Aorta (tissue), 5 donors: ENCODE measurements around the gene ADIPOQ. TPM values are rescaled to one million over a fixed set of nuclear protein-coding genes. Genes with fewer than 3 reads are reported as not detected.

ENCODE experiments used
- ATAC-seq: fragments of 200-7000 bp; cut with Tn5 transposase; one replicate; pipeline ENCODE4 v1.9.1; 2022; ENCODE audit warnings: moderate library complexity; ENCODE audit not compliant: low FRiP score
- DNase-seq, 2 donors: peaks; one replicate each; pipeline ENCODE4 v3.0.0-alpha.2; 2020
- H3K27ac ChIP-seq, 2 donors: one replicate each; pipeline ENCODE4 v1.5.1; 2013; ENCODE audit warnings: low read length in 2 of 2, mild to moderate bottlenecking in 2 of 2, moderate library complexity in 2 of 2, control low read depth in 1 of 2, inconsistent platforms in 1 of 2, low read depth in 1 of 2
- H3K27me3 ChIP-seq, 2 donors: one replicate each; pipeline ENCODE4 v1.6.1; 2013; ENCODE audit warnings: control low read depth in 1 of 2, low read length in 1 of 2, mild to moderate bottlenecking in 1 of 2, moderate library complexity in 1 of 2; ENCODE audit not compliant: insufficient read depth in 2 of 2, control insufficient read depth in 1 of 2
- H3K36me3 ChIP-seq, 2 donors: one replicate each; pipeline ENCODE4 v1.6.1; 2013; ENCODE audit warnings: control low read depth in 1 of 2, low read length in 1 of 2, mild to moderate bottlenecking in 1 of 2; ENCODE audit not compliant: insufficient read depth in 2 of 2, control insufficient read depth in 1 of 2
- H3K4me1 ChIP-seq, 2 donors: one replicate each; pipeline ENCODE4 v1.6.1; 2013; ENCODE audit warnings: low read length in 2 of 2, control low read depth in 1 of 2, mild to moderate bottlenecking in 1 of 2, moderate library complexity in 1 of 2; ENCODE audit not compliant: insufficient read depth in 2 of 2, control insufficient read depth in 1 of 2
- H3K4me3 ChIP-seq, 2 donors: one replicate each; pipeline ENCODE4 v1.5.1; 2013; ENCODE audit warnings: low read length in 2 of 2, control low read depth in 1 of 2, mild to moderate bottlenecking in 1 of 2
- H3K9me3 ChIP-seq: one replicate; pipeline ENCODE4 v1.6.1; 2013; ENCODE audit warnings: mild to moderate bottlenecking, low read length; ENCODE audit not compliant: control insufficient read depth
- WGBS, 2 donors: extraction: QIAGEN DNeasy Blood & Tissue Kit; methylation state at CpG; one replicate each; pipeline ENCODE4 v1.1.7; 2013; 5-methylcytosine and 5-hydroxymethylcytosine counted together
- intact Hi-C, 2 donors: fragments of 100-400 bp; cut with DNase I; formaldehyde crosslinking; loops; one replicate each; pipeline versions ENCODE4 v1.14.2 to v1.15.0; 2022
- polyA plus RNA-seq, 2 donors: library from polyadenylated mRNA; stranded (reverse); fragments of 200-250 nt; gene quantifications; one replicate each; pipeline ENCODE4 v1.2.3, GENCODE V29; 2013
- total RNA-seq, 2 donors: library from RNA; stranded (reverse); fragmentation: NEBNext Ultra II Directional; extraction: Animal tissue kit (Norgen Biotek cat#: 25700); gene quantifications; one replicate each; pipeline ENCODE4 v1.2.1, GENCODE V29; 2021
- donor health status: healthy with polysubstance abuse.
- donor health status: Bipolar disorder and iron deficiency.
- donor health status: DM: no; HTN: no; CAD: no.
- donor health status: DM: no; HTN: no; CAD: no.
- donor health status: DM: yes; HTN: yes; CAD: no.

ADIPOQ gene
- total and polyA plus RNA-seq, 4 donors: 0.36 to 2.9 (median 1.5) TPM; not detected in 1

GRCh38 chr3:186824430-186825139 lies 17.9 kb upstream of the ADIPOQ start:
- Histone ChIP-seq H3K27me3 (no peaks in the 10 kb centered on the region), H3K36me3 (no peaks in the 10 kb centered on the region), H3K4me3 (no peak overlapping the region), H3K4me1 (no peaks in the 10 kb centered on the region), H3K27ac (no peak overlapping the region), H3K9me3 (no peaks in the 10 kb centered on the region)
- intact Hi-C loops: loop anchor here in 1 of 2 donors (5.0 kb wide), 1 partner anchor 207 kb away; no protein-coding TSS in a partner anchor
- peak in 1 of 2 donors; percentile 69 for DNase-seq
- ATAC-seq: no peak
- 75 to 77% methylated on average over 18 of the region's 18 CpGs for WGBS, 2 donors

GRCh38 chr3:186825294-186825821 lies 17.2 kb upstream of the ADIPOQ start:
- 41 to 45% methylated on average over 23 of the region's 23 CpGs for WGBS, 2 donors
- no peak overlapping the region for H3K27ac ChIP-seq
- no peak for ATAC-seq
- no peaks in the 10 kb centered on the region for H3K36me3 ChIP-seq
- H3K4me1 ChIP-seq: no peaks in the 10 kb centered on the region
- peak; percentile 61 to 74 for DNase-seq
- H3K27me3 ChIP-seq: no peaks in the 10 kb centered on the region
- intact Hi-C loops: no loop called here
- no peaks in the 10 kb centered on the region for H3K9me3 ChIP-seq
- H3K4me3 ChIP-seq: no peak overlapping the region

- Histone ChIP-seq H3K27me3 (no peaks in the 10 kb centered on the region), H3K36me3 (no peaks in the 10 kb centered on the region), H3K9me3 (no peaks in the 10 kb centered on the region), H3K4me1 (no peaks in the 10 kb centered on the region), H3K4me3 (no peak overlapping the region), H3K27ac (no peak overlapping the region)
- 74 to 87% methylated on average over 11 of the region's 11 CpGs for WGBS, 2 donors
- ATAC-seq: no peak
- intact Hi-C loops: no loop called here
- DNase-seq: peak in 1 of 2 donors; percentile 48
These were observed 16.6 kb upstream of the ADIPOQ start for GRCh38 chr3:186825872-186826409.

GRCh38 chr3:186826410-186826975 lies 16.0 kb upstream of the ADIPOQ start:
- Histone ChIP-seq H3K27ac (no peak overlapping the region), H3K4me3 (peak overlapping the region; percentile 62 to 89), H3K27me3 (no peaks in the 10 kb centered on the region), H3K4me1 (no peaks in the 10 kb centered on the region), H3K9me3 (no peaks in the 10 kb centered on the region), H3K36me3 (no peaks in the 10 kb centered on the region)
- peak in 1 of 2 donors; percentile 62 for DNase-seq
- intact Hi-C loops: no loop called here
- peak; percentile 42 for ATAC-seq
- WGBS, 2 donors: 49 to 54% methylated on average over 13 to 14 of the region's 14 CpGs

GRCh38 chr3:186826976-186827857 lies 15.3 kb upstream of the ADIPOQ start:
- H3K9me3 ChIP-seq: no peaks in the 10 kb centered on the region
- intact Hi-C loops: no loop called here
- no peaks in the 10 kb centered on the region for H3K36me3 ChIP-seq
- peak overlapping the region; percentile 62 to 89 for H3K4me3 ChIP-seq
- peak overlapping the region in 1 of 2 donors; percentile 4 for H3K27ac ChIP-seq
- DNase-seq (peak; percentile 89 to 93), ATAC-seq (peak; percentile 94)
- WGBS, 2 donors: 2 to 3% methylated on average over 48 to 80 of the region's 80 CpGs
- no peaks in the 10 kb centered on the region for H3K27me3 ChIP-seq
- no peaks in the 10 kb centered on the region for H3K4me1 ChIP-seq

GRCh38 chr3:186828340-186828739 lies 14.2 kb upstream of the ADIPOQ start:
- WGBS, 2 donors: 25 to 26% methylated on average over 5 of the region's 5 CpGs
- DNase-seq (no peak), ATAC-seq (no peak)
- H3K27me3 ChIP-seq: no peaks in the 10 kb centered on the region
- H3K36me3 ChIP-seq: no peaks in the 10 kb centered on the region
- no peaks in the 10 kb centered on the region for H3K9me3 ChIP-seq
- no peak overlapping the region for H3K27ac ChIP-seq
- H3K4me3 ChIP-seq: no peak overlapping the region
- intact Hi-C loops: no loop called here
- no peaks in the 10 kb centered on the region for H3K4me1 ChIP-seq

- Histone ChIP-seq H3K36me3 (no peaks in the 10 kb centered on the region), H3K4me1 (no peaks in the 10 kb centered on the region), H3K9me3 (no peaks in the 10 kb centered on the region), H3K27ac (no peak overlapping the region), H3K27me3 (no peaks in the 10 kb centered on the region), H3K4me3 (no peak overlapping the region)
- DNase-seq (no peak), ATAC-seq (no peak)
- 63 to 84% methylated on average over 4 of the region's 4 CpGs for WGBS, 2 donors
- intact Hi-C loops: no loop called here
These were observed 10.7 kb upstream of the ADIPOQ start for GRCh38 chr3:186831798-186832197.

GRCh38 chr3:186832276-186832675 lies 10.2 kb upstream of the ADIPOQ start:
- intact Hi-C loops: no loop called here
- Histone ChIP-seq H3K4me3 (no peak overlapping the region), H3K9me3 (no peaks in the 10 kb centered on the region), H3K36me3 (no peaks in the 10 kb centered on the region), H3K27me3 (no peaks in the 10 kb centered on the region), H3K4me1 (no peaks in the 10 kb centered on the region), H3K27ac (no peak overlapping the region)
- ATAC-seq (no peak), DNase-seq (no peak)
- 94 to 95% methylated on average over 1 of the region's 1 CpG for WGBS, 2 donors
